Spleen (tissue), 7 donors: ENCODE results near the gene ZNF75A.

ENCODE experiments used
- POLR2A ChIP-seq, 3 donors: fragments of 450-650 bp; IDR thresholded peaks; one replicate each; pipeline ENCODE4 v1.5.1; 2017; ENCODE audit warnings: antibody characterized with exemption in 3 of 3, mild to moderate bottlenecking in 1 of 3
- POLR2AphosphoS5 ChIP-seq, 3 donors: sonication (generic); formaldehyde crosslinking; IDR thresholded peaks; one replicate each; pipeline ENCODE4 v1.5.1; 2017; ENCODE audit warnings: antibody characterized with exemption in 3 of 3
- TF ChIP-seq, protein P1 (sequence below), 11 experiments: fragments of 200-600 bp in 7 of 11; fragments of 450-650 bp in 4 of 11; sonication (generic) in 4 of 11; IDR thresholded peaks in 8 of 11; conservative IDR thresholded peaks in 3 of 11; 1 replicate in 7 of 11; 2 replicates in 4 of 11; pipeline versions ENCODE4 v1.4.0 to v1.8.0; 2016 to 2021; ENCODE audit warnings: antibody characterized with exemption in 11 of 11, inconsistent platforms in 4 of 11, mild to moderate bottlenecking in 1 of 11
- donor health status: DM: no; HTN: no; CAD: no; lungs with moderate emphysema.
- donor health status: DM: no; HTN: no; CAD: no.
- donor health status: DM: no; HTN: no; CAD: no.

DNA sequence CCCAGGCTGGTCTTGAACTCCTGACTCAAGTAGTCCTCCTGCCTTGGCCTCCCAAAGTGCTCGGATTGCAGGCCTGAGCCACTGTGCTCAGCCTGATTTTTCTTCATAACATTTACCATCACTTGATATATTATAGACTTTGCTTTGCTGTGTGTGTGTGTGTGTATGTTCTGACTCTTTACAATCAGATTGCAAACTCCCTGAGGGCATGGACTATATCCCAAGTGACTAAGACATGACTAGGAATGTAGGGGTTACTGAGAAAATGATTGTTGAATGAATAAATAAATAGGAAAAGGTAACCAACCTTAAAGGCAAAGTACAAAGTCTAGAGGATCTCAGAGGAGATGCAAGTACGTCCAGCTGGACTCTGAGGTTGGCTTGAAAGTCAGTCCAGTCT is 40.7 kb downstream of the ZNF75A start:
- TF ChIP-seq, protein P1, sequence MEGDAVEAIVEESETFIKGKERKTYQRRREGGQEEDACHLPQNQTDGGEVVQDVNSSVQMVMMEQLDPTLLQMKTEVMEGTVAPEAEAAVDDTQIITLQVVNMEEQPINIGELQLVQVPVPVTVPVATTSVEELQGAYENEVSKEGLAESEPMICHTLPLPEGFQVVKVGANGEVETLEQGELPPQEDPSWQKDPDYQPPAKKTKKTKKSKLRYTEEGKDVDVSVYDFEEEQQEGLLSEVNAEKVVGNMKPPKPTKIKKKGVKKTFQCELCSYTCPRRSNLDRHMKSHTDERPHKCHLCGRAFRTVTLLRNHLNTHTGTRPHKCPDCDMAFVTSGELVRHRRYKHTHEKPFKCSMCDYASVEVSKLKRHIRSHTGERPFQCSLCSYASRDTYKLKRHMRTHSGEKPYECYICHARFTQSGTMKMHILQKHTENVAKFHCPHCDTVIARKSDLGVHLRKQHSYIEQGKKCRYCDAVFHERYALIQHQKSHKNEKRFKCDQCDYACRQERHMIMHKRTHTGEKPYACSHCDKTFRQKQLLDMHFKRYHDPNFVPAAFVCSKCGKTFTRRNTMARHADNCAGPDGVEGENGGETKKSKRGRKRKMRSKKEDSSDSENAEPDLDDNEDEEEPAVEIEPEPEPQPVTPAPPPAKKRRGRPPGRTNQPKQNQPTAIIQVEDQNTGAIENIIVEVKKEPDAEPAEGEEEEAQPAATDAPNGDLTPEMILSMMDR (IDR thresholded peaks at IDR 0.05 in 8 of 11, conservative IDR thresholded peaks at IDR 0.05 in 3 of 11) = no peak
- TF ChIP-seq POLR2A (IDR thresholded peaks at IDR 0.05) = no peak
- TF ChIP-seq POLR2AphosphoS5 (IDR thresholded peaks at IDR 0.05) = no peak
